DOHH2 (cell line): ENCODE results near the gene MAGOH.
"Not testable (repeated sequence)": the region's sequence is repeated elsewhere in the genome, so short reads cannot be mapped to it uniquely, and the experiment has no call there.

Source experiments
- H3F3A ChIP-seq: fragments of 200-600 bp; sonication (generic), shearing (Covaris generic); 2 replicates; pipeline ENCODE4 v1.6.0; 2016; ENCODE audit warnings: antibody characterized with exemption, mild to moderate bottlenecking; ENCODE audit not compliant: control insufficient read depth, insufficient read depth
- H3K27ac ChIP-seq: fragments of 200-600 bp; sonication (generic); 2 replicates; pipeline ENCODE4 v1.5.1; 2014; ENCODE audit warnings: low read depth, mild to moderate bottlenecking, low read length, moderate library complexity
- H3K27me3 ChIP-seq: fragments of 200-600 bp; sonication (generic); 2 replicates; pipeline ENCODE4 v1.6.1; 2014; ENCODE audit warnings: mild to moderate bottlenecking, low read length, mixed read lengths; ENCODE audit not compliant: control insufficient read depth
- H3K36me3 ChIP-seq: fragments of 200-600 bp; sonication (generic); 2 replicates; pipeline ENCODE4 v1.6.1; 2014; ENCODE audit warnings: mild to moderate bottlenecking, low read length, moderate library complexity, mixed read lengths; ENCODE audit not compliant: control insufficient read depth
- H3K4me1 ChIP-seq: fragments of 200-600 bp; sonication (generic); 2 replicates; pipeline ENCODE4 v1.6.1; 2014; ENCODE audit warnings: mild to moderate bottlenecking, low read length, mixed read lengths; ENCODE audit not compliant: control insufficient read depth
- H3K4me2 ChIP-seq: fragments of 200-600 bp; sonication (generic); 2 replicates; pipeline ENCODE4 v1.6.0; 2014; ENCODE audit warnings: mild to moderate bottlenecking, low read length, moderate library complexity
- H3K4me3 ChIP-seq: fragments of 200-600 bp; sonication (generic); 2 replicates; pipeline ENCODE4 v1.5.1; 2014; ENCODE audit warnings: mild to moderate bottlenecking, low read length, mixed read lengths
- H3K79me2 ChIP-seq: fragments of 200-600 bp; sonication (generic); 2 replicates; pipeline ENCODE4 v1.6.1; 2014; ENCODE audit warnings: mild to moderate bottlenecking, low read length, mixed read lengths; ENCODE audit not compliant: control insufficient read depth
- H3K9me2 ChIP-seq: fragments of 200-600 bp; sonication (generic); replicated peaks from 2 replicates; pipeline ENCODE4 v1.6.1; 2014; ENCODE audit warnings: mild to moderate bottlenecking, low read length, mixed read lengths; ENCODE audit not compliant: control insufficient read depth
- H3K9me3 ChIP-seq: fragments of 200-600 bp; sonication (generic); 2 replicates; pipeline ENCODE4 v1.6.1; 2014; ENCODE audit warnings: antibody characterized with exemption, low read length, mixed read lengths; ENCODE audit not compliant: control insufficient read depth, insufficient read depth
- H4K20me1 ChIP-seq: fragments of 200-600 bp; sonication (generic); 2 replicates; pipeline ENCODE4 v1.6.0; 2014; ENCODE audit warnings: low read depth, mild to moderate bottlenecking, antibody characterized with exemption, low read length, moderate library complexity; ENCODE audit not compliant: control insufficient read depth, insufficient read depth
- EZH2phosphoT487 ChIP-seq: fragments of 200-600 bp; sonication (generic); IDR thresholded peaks from 2 replicates; pipeline ENCODE4 v1.6.1; 2017; ENCODE audit warnings: borderline replicate concordance, mild to moderate bottlenecking, antibody characterized with exemption, low read length, moderate library complexity, mixed read lengths
- TF ChIP-seq, protein P1 (sequence below): fragments of 200-600 bp; sonication (generic); IDR thresholded peaks from one replicate; pipeline ENCODE4 v1.5.1; 2014; ENCODE audit warnings: antibody characterized with exemption, mild to moderate bottlenecking, low read depth, low read length; ENCODE audit not compliant: poor library complexity, severe bottlenecking

MAGOH gene

DNA sequence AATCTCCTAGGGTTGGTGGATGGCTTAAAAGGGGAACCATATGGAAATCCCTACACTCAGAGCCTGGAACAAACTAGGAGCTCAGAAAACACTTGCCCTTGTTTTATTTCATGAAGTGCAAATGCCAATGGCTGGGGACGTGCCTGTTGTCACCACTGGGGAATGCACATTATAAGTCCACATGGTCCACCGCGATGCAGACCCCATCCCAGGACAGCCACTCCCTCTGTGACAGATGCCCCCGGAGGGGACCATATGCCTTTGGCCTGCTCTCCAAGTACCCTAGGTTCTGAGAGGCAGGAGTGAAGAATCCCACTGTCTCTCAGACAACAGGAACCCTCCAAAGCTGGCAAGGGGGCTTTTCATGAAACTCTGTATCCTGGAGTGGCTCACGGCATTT lies 47.2 kb upstream of the MAGOH start:
- Histone ChIP-seq H3K79me2 (no peaks in the 10 kb centered on the region), H3K4me3 (no peak overlapping the region), H3K4me1 (no peaks in the 10 kb centered on the region), H3K36me3 (peaks cover 68% of the 10 kb centered on the region), H4K20me1 (no peaks in the 10 kb centered on the region), H3K9me3 (no peaks in the 10 kb centered on the region), H3K27me3 (no peaks in the 10 kb centered on the region), H3K4me2 (no peak overlapping the region), H3K9me2 (no peaks in the 10 kb centered on the region), H3K27ac (no peak overlapping the region), H3F3A (no peaks in the 10 kb centered on the region)
- TF ChIP-seq EZH2phosphoT487: no peak
- TF ChIP-seq, protein P1, sequence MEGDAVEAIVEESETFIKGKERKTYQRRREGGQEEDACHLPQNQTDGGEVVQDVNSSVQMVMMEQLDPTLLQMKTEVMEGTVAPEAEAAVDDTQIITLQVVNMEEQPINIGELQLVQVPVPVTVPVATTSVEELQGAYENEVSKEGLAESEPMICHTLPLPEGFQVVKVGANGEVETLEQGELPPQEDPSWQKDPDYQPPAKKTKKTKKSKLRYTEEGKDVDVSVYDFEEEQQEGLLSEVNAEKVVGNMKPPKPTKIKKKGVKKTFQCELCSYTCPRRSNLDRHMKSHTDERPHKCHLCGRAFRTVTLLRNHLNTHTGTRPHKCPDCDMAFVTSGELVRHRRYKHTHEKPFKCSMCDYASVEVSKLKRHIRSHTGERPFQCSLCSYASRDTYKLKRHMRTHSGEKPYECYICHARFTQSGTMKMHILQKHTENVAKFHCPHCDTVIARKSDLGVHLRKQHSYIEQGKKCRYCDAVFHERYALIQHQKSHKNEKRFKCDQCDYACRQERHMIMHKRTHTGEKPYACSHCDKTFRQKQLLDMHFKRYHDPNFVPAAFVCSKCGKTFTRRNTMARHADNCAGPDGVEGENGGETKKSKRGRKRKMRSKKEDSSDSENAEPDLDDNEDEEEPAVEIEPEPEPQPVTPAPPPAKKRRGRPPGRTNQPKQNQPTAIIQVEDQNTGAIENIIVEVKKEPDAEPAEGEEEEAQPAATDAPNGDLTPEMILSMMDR: no peak

DNA sequence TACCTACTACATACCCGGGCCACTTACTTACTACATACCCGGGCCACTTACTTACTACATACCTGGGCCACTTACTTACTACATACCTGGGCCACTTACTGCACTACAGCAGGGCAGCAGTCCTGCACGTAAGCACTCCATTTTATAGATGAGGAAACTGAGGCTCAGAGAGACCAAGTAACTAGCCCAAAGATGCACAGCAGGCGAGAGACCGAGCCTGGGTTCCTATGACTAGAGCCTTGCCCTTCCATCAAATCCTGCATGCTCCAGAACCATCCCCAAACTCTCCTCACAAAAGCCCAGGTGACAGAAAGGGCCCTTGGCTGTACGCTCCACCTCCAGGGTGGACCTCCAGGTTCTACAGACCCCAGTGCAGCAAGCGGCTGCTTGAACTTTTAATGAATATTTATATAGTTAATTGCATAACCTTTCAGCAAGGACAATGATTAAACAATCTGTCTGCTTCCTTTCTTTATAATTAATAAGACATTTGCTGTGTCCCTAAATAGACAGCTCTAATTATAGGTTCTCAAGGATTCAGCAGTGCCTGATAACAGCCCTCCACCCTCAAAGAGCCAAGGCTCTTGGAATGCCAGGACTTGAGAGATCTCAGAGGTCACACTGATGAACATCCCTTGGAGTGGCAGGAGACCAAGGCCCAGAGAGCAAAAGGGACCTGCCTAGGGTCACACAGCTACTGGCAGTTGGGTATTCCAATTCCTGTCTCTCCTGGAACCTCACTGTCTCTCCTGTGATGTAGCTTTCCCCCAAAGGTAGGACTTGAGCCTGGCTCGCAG lies 46.1 kb upstream of the MAGOH start:
- TF ChIP-seq, protein P1: no peak
- TF ChIP-seq EZH2phosphoT487: no peak
- Histone ChIP-seq H3K36me3 (peaks cover 69% of the 10 kb centered on the region), H3K27ac (no peak overlapping the region), H4K20me1 (no peaks in the 10 kb centered on the region), H3K4me1 (no peaks in the 10 kb centered on the region), H3K9me2 (no peaks in the 10 kb centered on the region), H3K9me3 (no peaks in the 10 kb centered on the region), H3K4me3 (no peak overlapping the region), H3K4me2 (no peak overlapping the region), H3K79me2 (no peaks in the 10 kb centered on the region), H3F3A (peaks cover 4% of the 10 kb centered on the region), H3K27me3 (no peaks in the 10 kb centered on the region)

DNA sequence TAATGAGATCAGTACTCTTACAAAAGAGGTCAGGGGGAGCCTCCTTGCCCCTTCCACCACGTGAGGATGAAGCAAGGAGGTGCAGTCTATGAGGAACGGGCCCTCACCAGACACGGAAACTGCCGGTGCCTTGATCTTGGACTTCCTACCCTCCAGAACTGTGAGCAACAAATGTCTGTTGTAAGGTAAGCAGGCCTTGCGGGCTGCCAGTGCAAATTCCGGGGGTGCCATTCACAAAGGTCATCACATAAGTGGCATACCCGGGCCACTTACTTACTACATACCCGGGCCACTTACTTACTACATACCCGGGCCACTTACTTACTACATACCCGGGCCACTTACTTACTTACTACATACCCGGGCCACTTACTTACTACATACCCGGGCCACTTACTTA lies 44.8 kb upstream of the MAGOH start:
- H3K9me2 ChIP-seq, H4K20me1 ChIP-seq, H3K79me2 ChIP-seq, H3K4me1 ChIP-seq, H3K27me3 ChIP-seq, H3K27ac ChIP-seq, H3K9me3 ChIP-seq, H3K4me3 ChIP-seq, H3K4me2 ChIP-seq: not testable (repeated sequence)
- Histone ChIP-seq H3F3A (peaks cover 10% of the 10 kb centered on the region), H3K36me3 (peaks cover 62% of the 10 kb centered on the region)

DNA sequence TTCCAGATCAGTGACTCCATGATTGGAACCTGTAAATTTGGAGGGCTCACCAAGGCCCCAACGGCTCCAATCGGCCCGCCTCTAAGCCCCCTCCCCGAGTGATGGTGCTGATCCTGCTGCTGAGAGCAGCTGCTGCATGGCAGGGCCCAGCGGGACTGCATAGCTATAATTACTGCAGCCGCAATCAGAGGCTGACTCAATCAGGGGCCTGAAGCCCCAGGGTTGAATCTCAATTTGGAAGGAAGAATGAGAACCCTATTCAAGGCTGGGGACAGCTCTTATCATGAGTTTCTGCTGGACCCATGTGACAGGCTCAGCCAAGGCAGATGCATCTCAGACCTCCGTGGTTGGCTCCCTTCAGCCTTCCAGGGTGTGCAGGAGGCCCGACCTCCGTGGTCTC lies 42.8 kb upstream of the MAGOH start:
- H3K4me1 ChIP-seq: no peaks in the 10 kb centered on the region
- no peak overlapping the region for H3K4me3 ChIP-seq
- H3K9me3 ChIP-seq: no peaks in the 10 kb centered on the region
- TF ChIP-seq EZH2phosphoT487: no peak
- TF ChIP-seq, protein P1: no peak
- no peaks in the 10 kb centered on the region for H3K9me2 ChIP-seq
- H3K4me2 ChIP-seq: no peak overlapping the region
- no peaks in the 10 kb centered on the region for H3K79me2 ChIP-seq
- peaks cover 10% of the 10 kb centered on the region for H3F3A ChIP-seq
- H3K27me3 ChIP-seq: no peaks in the 10 kb centered on the region
- no peaks in the 10 kb centered on the region for H4K20me1 ChIP-seq
- H3K36me3 ChIP-seq: peaks cover 59% of the 10 kb centered on the region
- no peak overlapping the region for H3K27ac ChIP-seq
